Memory B cell (primary cell): ENCODE results near the gene SERPINH1.

Source experiments
- ATAC-seq: fragments of 150-1000 bp; cut with Tn5 transposase; 2 replicates; pipeline ENCODE4 v1.10.0; 2021; ENCODE audit warnings: low read depth, mild to moderate bottlenecking, moderate library complexity
- DNase-seq, 2 donors: peaks; one replicate each; pipeline ENCODE4 v3.0.0; 2022; ENCODE audit warnings: low spot score in 2 of 2
- H3K27ac Mint-ChIP-seq: one replicate; pipeline ENCODE4 v1.8.0; 2022; ENCODE audit warnings: mild to moderate bottlenecking, moderate library complexity, mixed read lengths
- H3K27me3 Mint-ChIP-seq: one replicate; pipeline ENCODE4 v1.8.0; 2022; ENCODE audit warnings: mixed read lengths
- H3K36me3 Mint-ChIP-seq: one replicate; pipeline ENCODE4 v1.8.0; 2022; ENCODE audit warnings: mild to moderate bottlenecking, mixed read lengths
- H3K4me1 Mint-ChIP-seq: one replicate; pipeline ENCODE4 v1.8.0; 2022; ENCODE audit warnings: mixed read lengths
- H3K4me3 Mint-ChIP-seq: one replicate; pipeline ENCODE4 v1.8.0; 2022; ENCODE audit warnings: mild to moderate bottlenecking, moderate library complexity, mixed read lengths
- H3K9me3 Mint-ChIP-seq: one replicate; pipeline ENCODE4 v1.8.0; 2022; ENCODE audit warnings: mixed read lengths

The SERPINH1 gene

GRCh38 chr11:75597636-75598035 is 35.6 kb downstream of the SERPINH1 start:
- no peaks in the 10 kb centered on the region for H3K36me3 Mint-ChIP-seq
- ATAC-seq: no peak

DNA sequence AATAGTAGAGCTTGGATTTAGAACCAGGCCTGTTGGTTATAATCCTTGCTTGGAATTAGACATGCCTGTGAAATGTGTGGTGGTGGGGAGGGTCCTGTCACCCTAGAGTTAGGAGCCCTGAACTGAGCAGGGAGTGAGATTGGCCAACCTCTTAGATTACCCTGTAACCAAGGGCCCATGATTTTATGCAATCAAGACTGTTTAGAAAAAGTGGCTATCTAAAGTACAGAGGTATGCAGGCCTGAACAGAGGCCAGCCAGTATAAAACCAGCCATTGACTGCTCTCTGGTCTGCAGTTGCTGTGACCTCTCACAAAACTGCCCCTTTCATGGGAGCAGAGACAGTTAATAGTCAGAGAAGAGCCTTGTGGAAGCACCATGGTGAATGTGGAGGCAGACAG is 36.2 kb downstream of the SERPINH1 start:
- peaks cover 15% of the 10 kb centered on the region for H3K4me1 Mint-ChIP-seq
- DNase-seq (no peak), ATAC-seq (no peak)
- H3K27me3 Mint-ChIP-seq: peaks cover 6% of the 10 kb centered on the region
- no peaks in the 10 kb centered on the region for H3K9me3 Mint-ChIP-seq
- no peak overlapping the region for H3K27ac Mint-ChIP-seq
- no peaks in the 10 kb centered on the region for H3K36me3 Mint-ChIP-seq
- H3K4me3 Mint-ChIP-seq: no peak overlapping the region

More at GRCh38 chr11:75597636-75598035, 35.6 kb downstream of the SERPINH1 start:
- Mint-ChIP-seq H3K9me3 (no peaks in the 10 kb centered on the region), H3K4me1 (peaks cover 15% of the 10 kb centered on the region), H3K27me3 (peaks cover 4% of the 10 kb centered on the region), H3K4me3 (no peak overlapping the region), H3K27ac (no peak overlapping the region)
- no peak for DNase-seq

DNA sequence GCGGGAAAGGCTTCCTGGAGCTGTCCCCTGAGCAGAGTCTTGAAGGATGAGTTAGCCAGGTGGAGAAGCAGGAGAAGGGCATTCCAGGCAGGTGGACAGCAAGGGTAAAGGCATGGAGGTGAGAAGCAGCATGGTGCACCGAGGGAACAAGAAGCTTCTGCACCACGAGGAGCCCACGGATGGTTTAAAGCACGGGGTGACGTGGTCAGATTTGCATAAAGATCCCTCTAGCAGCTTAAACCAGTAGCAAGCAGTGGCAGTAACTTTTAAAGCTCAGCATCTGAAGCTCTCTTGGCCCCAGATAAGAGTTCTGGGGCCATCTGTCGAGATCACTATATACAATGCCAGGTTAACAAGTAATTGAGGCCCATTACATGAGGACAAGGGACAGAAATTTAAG is 36.8 kb downstream of the SERPINH1 start:
- Mint-ChIP-seq H3K4me3 (no peak overlapping the region), H3K27ac (no peak overlapping the region), H3K36me3 (no peaks in the 10 kb centered on the region), H3K27me3 (peaks cover 7% of the 10 kb centered on the region), H3K4me1 (peaks cover 15% of the 10 kb centered on the region), H3K9me3 (no peaks in the 10 kb centered on the region)
- ATAC-seq (peak; percentile 52), DNase-seq (no peak)

DNA sequence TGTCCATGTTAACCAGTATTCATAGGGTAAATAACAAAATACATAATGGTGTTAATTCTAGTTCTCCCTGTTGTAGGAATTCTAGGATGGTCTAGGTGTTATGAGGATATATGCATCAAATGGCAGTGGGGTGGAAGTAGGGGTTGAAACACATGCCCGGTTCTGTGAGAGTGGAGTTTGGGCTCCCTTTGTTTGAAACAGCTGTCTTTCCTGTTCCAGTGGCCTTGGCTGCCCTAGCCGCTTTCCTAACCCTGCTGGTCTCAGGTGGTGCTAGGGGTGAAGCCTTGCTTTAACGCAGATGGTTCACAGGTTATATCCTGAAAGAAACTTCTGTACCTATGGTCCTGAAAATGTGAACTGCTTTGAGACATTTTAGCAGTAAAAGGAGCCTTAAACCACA is 38.3 kb downstream of the SERPINH1 start:
- no peak overlapping the region for H3K4me3 Mint-ChIP-seq
- peaks cover 13% of the 10 kb centered on the region for H3K4me1 Mint-ChIP-seq
- peaks cover 9% of the 10 kb centered on the region for H3K27me3 Mint-ChIP-seq
- H3K36me3 Mint-ChIP-seq: no peaks in the 10 kb centered on the region
- no peaks in the 10 kb centered on the region for H3K9me3 Mint-ChIP-seq
- ATAC-seq (no peak), DNase-seq (no peak)
- H3K27ac Mint-ChIP-seq: no peak overlapping the region

- no peak for ATAC-seq
- DNase-seq: no peak
- H3K27me3 Mint-ChIP-seq: peaks cover 10% of the 10 kb centered on the region
- H3K4me1 Mint-ChIP-seq: peaks cover 6% of the 10 kb centered on the region
- H3K9me3 Mint-ChIP-seq: no peaks in the 10 kb centered on the region
- H3K36me3 Mint-ChIP-seq: no peaks in the 10 kb centered on the region
- H3K27ac Mint-ChIP-seq: no peak overlapping the region
- H3K4me3 Mint-ChIP-seq: no peak overlapping the region
These were observed 39.4 kb downstream of the SERPINH1 start for GRCh38 chr11:75601494-75601893.

DNA sequence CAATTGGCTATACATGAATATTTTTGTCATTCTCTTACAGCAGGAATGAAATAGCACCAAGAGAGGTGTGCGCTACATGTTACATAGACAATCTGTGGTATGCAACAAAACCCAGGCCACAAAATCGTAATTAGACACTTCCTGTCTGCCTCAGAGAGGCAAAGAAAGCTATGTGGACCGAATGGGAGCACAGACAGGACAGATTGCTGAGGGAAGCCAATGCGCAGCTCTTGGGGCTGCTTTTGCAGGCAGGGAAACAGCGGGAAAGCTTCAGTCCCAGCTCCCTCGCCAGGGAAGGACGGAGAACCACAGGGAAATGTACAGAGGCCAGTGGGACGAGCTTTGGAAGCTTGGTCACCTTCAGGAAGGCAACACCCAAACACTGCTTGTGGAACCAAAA is 40.9 kb downstream of the SERPINH1 start:
- Mint-ChIP-seq H3K4me3 (no peak overlapping the region), H3K9me3 (no peaks in the 10 kb centered on the region), H3K4me1 (peaks cover 6% of the 10 kb centered on the region), H3K36me3 (no peaks in the 10 kb centered on the region), H3K27me3 (peaks cover 12% of the 10 kb centered on the region), H3K27ac (no peak overlapping the region)
- DNase-seq (no peak), ATAC-seq (no peak)

GRCh38 chr11:75603791-75604736 is 42.0 kb downstream of the SERPINH1 start:
- Mint-ChIP-seq H3K4me1 (peaks cover under 1% of the 10 kb centered on the region), H3K9me3 (no peaks in the 10 kb centered on the region), H3K4me3 (no peak overlapping the region), H3K27me3 (peaks cover 12% of the 10 kb centered on the region), H3K36me3 (no peaks in the 10 kb centered on the region), H3K27ac (no peak overlapping the region)
- ATAC-seq: no peak
- DNase-seq: no peak

DNA sequence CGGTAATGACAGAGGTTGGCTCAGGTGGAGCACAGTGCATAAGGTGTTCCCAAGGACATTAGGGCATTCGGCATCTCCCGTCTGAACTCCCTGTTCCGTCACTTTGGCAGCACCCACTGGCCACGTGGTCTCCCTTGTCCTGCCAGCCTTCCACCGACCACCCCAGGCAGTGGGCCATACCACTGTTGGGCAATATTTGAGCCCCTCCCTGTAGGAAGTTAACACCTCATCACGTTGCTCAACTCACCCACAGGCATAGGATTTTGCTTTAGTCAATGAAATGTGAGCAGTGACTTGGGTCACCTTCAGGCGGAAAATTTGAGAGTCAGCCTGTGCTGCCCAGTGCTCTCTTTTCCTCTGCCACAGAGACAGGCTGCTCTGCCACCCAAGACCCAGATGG is 44.0 kb downstream of the SERPINH1 start:
- peaks cover 14% of the 10 kb centered on the region for H3K27me3 Mint-ChIP-seq
- DNase-seq (no peak), ATAC-seq (no peak)
- H3K4me1 Mint-ChIP-seq: no peaks in the 10 kb centered on the region
- no peak overlapping the region for H3K4me3 Mint-ChIP-seq
- no peaks in the 10 kb centered on the region for H3K9me3 Mint-ChIP-seq
- no peak overlapping the region for H3K27ac Mint-ChIP-seq
- H3K36me3 Mint-ChIP-seq: no peaks in the 10 kb centered on the region

GRCh38 chr11:75611823-75612222 is 49.8 kb downstream of the SERPINH1 start:
- Mint-ChIP-seq H3K4me3 (no peak overlapping the region), H3K4me1 (no peaks in the 10 kb centered on the region), H3K27ac (no peak overlapping the region), H3K9me3 (no peaks in the 10 kb centered on the region), H3K36me3 (no peaks in the 10 kb centered on the region), H3K27me3 (peaks cover 13% of the 10 kb centered on the region)
- DNase-seq (no peak), ATAC-seq (no peak)

- DNase-seq (no peak), ATAC-seq (no peak)
- Mint-ChIP-seq H3K27ac (no peak overlapping the region), H3K36me3 (peaks cover 2% of the 10 kb centered on the region), H3K9me3 (peaks cover 2% of the 10 kb centered on the region), H3K4me3 (no peak overlapping the region), H3K4me1 (no peaks in the 10 kb centered on the region), H3K27me3 (peaks cover 10% of the 10 kb centered on the region)
These were observed 53.7 kb downstream of the SERPINH1 start for GRCh38 chr11:75615751-75616150.

DNA sequence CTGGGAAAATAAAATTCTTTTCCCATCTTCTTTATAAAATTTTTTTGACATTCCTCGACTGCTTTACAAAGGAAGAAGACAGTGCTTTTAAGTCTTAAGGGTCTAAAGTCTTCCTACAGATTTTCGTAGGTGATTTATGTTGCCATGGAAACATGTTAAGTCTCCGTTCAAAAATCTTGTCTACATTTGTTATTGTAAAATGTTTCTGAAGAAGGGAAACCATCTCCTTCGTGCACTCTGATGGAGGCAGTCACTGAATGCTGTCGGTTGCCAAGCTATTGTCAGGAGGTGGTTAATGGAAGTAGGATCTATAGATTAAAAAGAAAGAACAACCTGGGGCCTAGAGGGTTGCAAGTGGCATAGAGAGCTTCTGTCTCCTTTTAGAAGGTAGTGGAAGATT is 54.2 kb downstream of the SERPINH1 start:
- no peak overlapping the region for H3K27ac Mint-ChIP-seq
- peaks cover 2% of the 10 kb centered on the region for H3K36me3 Mint-ChIP-seq
- H3K4me3 Mint-ChIP-seq: no peak overlapping the region
- ATAC-seq (no peak), DNase-seq (no peak)
- H3K27me3 Mint-ChIP-seq: peaks cover 10% of the 10 kb centered on the region
- H3K4me1 Mint-ChIP-seq: no peaks in the 10 kb centered on the region
- peaks cover 2% of the 10 kb centered on the region for H3K9me3 Mint-ChIP-seq
